Adipose tissue (tissue), 3 donors: ENCODE data around the gene CALN1. TPM values are rescaled to one million over a fixed set of nuclear protein-coding genes. Genes with fewer than 3 reads are reported as not detected.
"Not testable (repeated sequence)": the region's sequence is repeated elsewhere in the genome, so short reads cannot be mapped to it uniquely, and the experiment has no call there.

Experiments used
- H3K27ac ChIP-seq: one replicate; pipeline ENCODE4 v1.5.1; 2013; ENCODE audit warnings: low read depth, low read length
- WGBS, 3 donors: extraction: QIAGEN DNeasy Blood & Tissue Kit; methylation state at CpG; one replicate each; pipeline ENCODE4 v1.1.7; 2013; 5-methylcytosine and 5-hydroxymethylcytosine counted together
- polyA plus RNA-seq, 3 donors: library from polyadenylated mRNA; stranded (reverse); fragments of 200-250 nt; gene quantifications; one replicate each; pipeline ENCODE4 v1.2.3, GENCODE V29; 2013
- donor health status: healthy with polysubstance abuse.
- donor health status: Bipolar disorder and iron deficiency.
- donor health status: healthy.

Gene CALN1
- polyA plus RNA-seq, 3 donors: 0.12 TPM; not detected in 2

- WGBS, 3 donors: 85 to 94% (median 91%) methylated on average over 8 of the region's 8 CpGs
- H3K27ac ChIP-seq: no peak overlapping the region
These were observed 634.9 kb downstream of the CALN1 start for GRCh38 chr7:71777278-71777677.

GRCh38 chr7:71776726-71777125, 635.4 kb downstream of the CALN1 start:
- no peak overlapping the region for H3K27ac ChIP-seq
- 87 to 92% (median 90%) methylated on average over 9 of the region's 9 CpGs for WGBS, 3 donors

- WGBS, 3 donors: 77 to 84% (median 80%) methylated on average over 5 of the region's 5 CpGs
- H3K27ac ChIP-seq: no peak overlapping the region
These were observed 636.5 kb downstream of the CALN1 start for GRCh38 chr7:71775648-71776047.

- H3K27ac ChIP-seq: no peak overlapping the region
- 53 to 59% (median 57%) methylated on average over 3 of the region's 3 CpGs for WGBS, 3 donors
These were observed 639.4 kb downstream of the CALN1 start for GRCh38 chr7:71772779-71773178.

- 78 to 85% (median 83%) methylated on average over 11 of the region's 11 CpGs for WGBS, 3 donors
These were observed 641.8 kb downstream of the CALN1 start for GRCh38 chr7:71770269-71770907.

GRCh38 chr7:71769326-71769725, 642.8 kb downstream of the CALN1 start:
- no peak overlapping the region for H3K27ac ChIP-seq
- 85 to 93% (median 90%) methylated on average over 4 of the region's 4 CpGs for WGBS, 3 donors

More at GRCh38 chr7:71770269-71770907, 641.8 kb downstream of the CALN1 start:
- H3K27ac ChIP-seq: no peak overlapping the region

- H3K27ac ChIP-seq: no peak overlapping the region
- 33 to 62% (median 36%) methylated on average over 2 of the region's 2 CpGs for WGBS, 3 donors
These were observed 643.7 kb downstream of the CALN1 start for GRCh38 chr7:71768450-71768849.

GRCh38 chr7:71766016-71766415, 646.1 kb downstream of the CALN1 start:
- H3K27ac ChIP-seq: no peak overlapping the region

GRCh38 chr7:71761336-71761735, 650.8 kb downstream of the CALN1 start:
- no peak overlapping the region for H3K27ac ChIP-seq

GRCh38 chr7:71754828-71755227, 657.3 kb downstream of the CALN1 start:
- 84 to 87% (median 87%) methylated on average over 4 of the region's 4 CpGs for WGBS, 3 donors
- H3K27ac ChIP-seq: no peak overlapping the region

GRCh38 chr7:71753956-71754664, 658.0 kb downstream of the CALN1 start:
- 24 to 42% (median 33%) methylated on average over 9 of the region's 9 CpGs for WGBS, 3 donors
- H3K27ac ChIP-seq: no peak overlapping the region

GRCh38 chr7:71753236-71753635, 658.9 kb downstream of the CALN1 start:
- 91 to 95% (median 94%) methylated on average over 2 of the region's 2 CpGs for WGBS, 3 donors
- H3K27ac ChIP-seq: no peak overlapping the region

GRCh38 chr7:71752171-71752935, 659.8 kb downstream of the CALN1 start:
- no peak overlapping the region for H3K27ac ChIP-seq
- WGBS, 3 donors: 12 to 16% (median 13%) methylated on average over 38 to 43 of the region's 43 CpGs

- no peak overlapping the region for H3K27ac ChIP-seq
- 93 to 95% (median 94%) methylated on average over 6 of the region's 6 CpGs for WGBS, 3 donors
These were observed 661.8 kb downstream of the CALN1 start for GRCh38 chr7:71750290-71750689.

- H3K27ac ChIP-seq: no peak overlapping the region
- 82 to 87% (median 84%) methylated on average over 5 of the region's 5 CpGs for WGBS, 3 donors
These were observed 666.1 kb downstream of the CALN1 start for GRCh38 chr7:71746006-71746405.

- WGBS, 3 donors: 81 to 89% (median 87%) methylated on average over 5 of the region's 5 CpGs
- H3K27ac ChIP-seq: no peak overlapping the region
These were observed 672.0 kb downstream of the CALN1 start for GRCh38 chr7:71740174-71740560.

GRCh38 chr7:71739520-71740173, 672.5 kb downstream of the CALN1 start:
- 66 to 78% (median 77%) methylated on average over 10 of the region's 10 CpGs for WGBS, 3 donors
- H3K27ac ChIP-seq: no peak overlapping the region

GRCh38 chr7:71737931-71738540, 674.1 kb downstream of the CALN1 start:
- WGBS, 3 donors: 84 to 91% (median 86%) methylated on average over 21 to 35 of the region's 42 CpGs
- not testable (repeated sequence) for H3K27ac ChIP-seq
